ENCODE data around the gene KDM3A. TPM values are rescaled to one million over a fixed set of nuclear protein-coding genes. Genes with fewer than 3 reads are reported as not detected.

The KDM3A gene
- total and polyA plus RNA-seq, 2 experiments from 2014 or later, result 8.9 to 21.8 TPM

GRCh38 chr2:86464652-86465051 is 23.5 kb downstream of the KDM3A start (continued):
- TF ChIP-seq ZNF462 (CRISPR knock-in tag; IDR thresholded peaks at IDR 0.05) (no peak), CTCF (conservative IDR thresholded peaks at IDR 0.05; ENCODE audit: low read depth in 2 of 2) (no peak), ETS1 (IDR thresholded peaks at IDR 0.05) (no peak)

GRCh38 chr2:86466306-86466705 is 25.1 kb downstream of the KDM3A start:
- H4K20me1 ChIP-seq (replicated peaks; ENCODE audit: insufficient read depth), result peaks cover 8% of the 10 kb centered on the region; the same call in 1 of the 2 replicates
- H3K36me3 ChIP-seq (ENCODE audit: insufficient read depth), result peaks cover 46% of the 10 kb centered on the region
- no peaks in the 10 kb centered on the region for H3K4me1 Mint-ChIP-seq
- H3K9me2 ChIP-seq (ENCODE audit: insufficient read depth), result 0 out of 2 replicates have a peak, but pooled peaks cover 5% of the 10 kb centered on the region
- H3K4me2 ChIP-seq, result no peak overlapping the region
- H3K79me2 ChIP-seq (replicated peaks; ENCODE audit: insufficient read depth), result no peaks in the 10 kb centered on the region
- no peak for TF ChIP-seq JUNB (IDR thresholded peaks at IDR 0.05; ENCODE audit: unreplicated experiment)
- no peak for TF ChIP-seq EZH2 (IDR thresholded peaks at IDR 0.05; ENCODE audit: low read depth, unreplicated experiment)
- no peaks in the 10 kb centered on the region for H3K4me1 ChIP-seq (ENCODE audit: insufficient read depth)
- peaks cover 37% of the 10 kb centered on the region for H3K36me3 Mint-ChIP-seq (ENCODE audit: low read depth)
- no peak overlapping the region for H3K27ac Mint-ChIP-seq
- H3K27ac ChIP-seq (ENCODE audit: low read depth), result no peak overlapping the region
- no peak overlapping the region for H3K4me3 Mint-ChIP-seq
- no peaks in the 10 kb centered on the region for H3F3A ChIP-seq (replicated peaks; ENCODE audit: low read depth)
- DNase-seq (ENCODE audit: low spot score), result no peak
- H3K4me3 ChIP-seq, result no peak overlapping the region
- ATAC-seq, result no peak
- no peaks in the 10 kb centered on the region for H3K27me3 ChIP-seq (ENCODE audit: insufficient read depth)
- H3K9me3 Mint-ChIP-seq, result no peaks in the 10 kb centered on the region
- H2AFZ ChIP-seq, result no peak overlapping the region
- H3K27me3 Mint-ChIP-seq (ENCODE audit: insufficient read depth, low read depth, poor library complexity), result no peaks in the 10 kb centered on the region
